Ishikawa (cell line): ENCODE measurements around the gene RRP1.

Experiments used
- MAX ChIP-seq: IDR thresholded peaks from 2 replicates; pipeline ENCODE4 v1.6.1; 2012
- USF1 ChIP-seq: IDR thresholded peaks from 2 replicates; pipeline ENCODE4 v1.6.1; 2012

- TF ChIP-seq MAX (no peak), USF1 (no peak)
Measured at GRCh38 chr21:43802713-43803313, 13.4 kb downstream of the RRP1 start.
